MM.1S (cell line): Measurements from ENCODE around the gene GRWD1.

Experiments used
- EZH2phosphoT487 ChIP-seq: fragments of 300-600 bp; sonication (generic); IDR thresholded peaks from 2 replicates; pipeline ENCODE4 v1.6.1; 2018; ENCODE audit warnings: antibody characterized with exemption, low read length
- TF ChIP-seq, protein P1 (sequence below): fragments of 300-600 bp; sonication (generic); IDR thresholded peaks from 2 replicates; pipeline ENCODE4 v1.5.1; 2016; ENCODE audit warnings: antibody characterized with exemption, low read length, mixed read lengths

DNA sequence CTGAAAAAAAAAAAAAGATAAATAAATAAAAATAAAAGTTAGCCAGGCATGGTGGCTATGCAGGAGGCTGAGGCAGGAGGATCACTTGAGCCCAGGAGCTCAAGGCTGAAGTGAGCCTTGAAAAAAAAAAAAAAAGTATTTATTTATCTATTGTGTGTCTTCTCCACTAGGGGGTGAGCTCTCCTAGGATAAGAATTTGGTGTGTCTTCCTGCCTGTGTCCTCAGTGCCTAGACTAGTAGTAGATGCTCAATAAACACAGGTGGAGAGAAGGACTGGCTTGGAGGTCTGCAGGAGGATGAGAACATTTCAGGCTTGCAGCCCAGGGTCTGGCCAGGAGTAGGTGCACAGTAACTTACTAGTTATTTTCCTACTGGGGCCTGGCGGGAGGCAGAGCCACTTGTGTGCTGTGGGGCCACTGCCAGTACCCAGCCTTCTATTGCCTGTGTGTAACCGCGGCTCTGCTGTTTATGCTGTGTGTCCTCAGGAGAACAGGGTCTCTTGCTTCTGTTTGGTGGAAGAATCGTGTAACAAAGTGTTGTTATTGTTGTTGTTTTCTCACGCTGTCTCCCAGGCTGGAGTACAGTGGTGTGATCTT lies 60.5 kb downstream of the GRWD1 start:
- TF ChIP-seq, protein P1, sequence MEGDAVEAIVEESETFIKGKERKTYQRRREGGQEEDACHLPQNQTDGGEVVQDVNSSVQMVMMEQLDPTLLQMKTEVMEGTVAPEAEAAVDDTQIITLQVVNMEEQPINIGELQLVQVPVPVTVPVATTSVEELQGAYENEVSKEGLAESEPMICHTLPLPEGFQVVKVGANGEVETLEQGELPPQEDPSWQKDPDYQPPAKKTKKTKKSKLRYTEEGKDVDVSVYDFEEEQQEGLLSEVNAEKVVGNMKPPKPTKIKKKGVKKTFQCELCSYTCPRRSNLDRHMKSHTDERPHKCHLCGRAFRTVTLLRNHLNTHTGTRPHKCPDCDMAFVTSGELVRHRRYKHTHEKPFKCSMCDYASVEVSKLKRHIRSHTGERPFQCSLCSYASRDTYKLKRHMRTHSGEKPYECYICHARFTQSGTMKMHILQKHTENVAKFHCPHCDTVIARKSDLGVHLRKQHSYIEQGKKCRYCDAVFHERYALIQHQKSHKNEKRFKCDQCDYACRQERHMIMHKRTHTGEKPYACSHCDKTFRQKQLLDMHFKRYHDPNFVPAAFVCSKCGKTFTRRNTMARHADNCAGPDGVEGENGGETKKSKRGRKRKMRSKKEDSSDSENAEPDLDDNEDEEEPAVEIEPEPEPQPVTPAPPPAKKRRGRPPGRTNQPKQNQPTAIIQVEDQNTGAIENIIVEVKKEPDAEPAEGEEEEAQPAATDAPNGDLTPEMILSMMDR, result peak; percentile 47
- TF ChIP-seq EZH2phosphoT487, result no peak
